ENCODE data around the gene INF2.
A peak's percentile ranks its signal among the peaks of the same experiment; 100 is the strongest.

The INF2 gene

DNA sequence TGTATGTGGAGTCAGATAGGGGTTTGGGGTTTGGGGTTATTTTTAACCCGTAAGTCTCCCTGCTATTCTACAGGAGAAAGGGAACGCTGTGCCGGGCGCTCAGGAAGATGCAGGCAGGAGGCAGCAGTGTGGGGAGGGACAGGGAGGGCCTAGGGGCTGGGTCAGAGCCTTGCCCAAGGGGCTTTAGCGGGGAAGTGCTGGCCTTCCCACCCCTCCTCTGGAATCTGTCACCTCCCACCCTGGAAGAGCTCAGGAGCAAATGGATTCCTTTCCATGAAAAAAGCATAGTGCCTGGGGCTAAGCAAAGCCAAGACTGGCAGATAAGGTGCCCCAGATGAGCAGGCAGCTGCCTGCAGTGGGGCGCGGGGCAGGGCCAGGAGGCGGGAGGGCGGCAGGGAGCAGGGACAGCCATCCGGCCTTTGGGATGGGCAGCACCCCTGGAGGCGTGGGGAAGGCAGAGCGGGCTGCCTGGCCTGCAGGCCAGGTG lies 7.3 kb upstream of the INF2 start:
- Mint-ChIP-seq H3K27ac (peak overlapping the region; percentile 89 to 97 (median 96)), H3K36me3 (ENCODE audit: low read depth) (no peaks in the 10 kb centered on the region), H3K4me3 (peak overlapping the region; percentile 40 to 73 (median 66)), H3K27me3 (ENCODE audit: low read depth) (no peaks in the 10 kb centered on the region), H3K4me1 (peaks cover 53% of the 10 kb centered on the region), H3K9me3 (no peaks in the 10 kb centered on the region)
- TF ChIP-seq CTCF (IDR thresholded peaks at IDR 0.05; ENCODE audit: unreplicated experiment in 3 of 3) = no peak

GRCh38 chr14:104683653-104684448 lies 5.6 kb upstream of the INF2 start:
- Mint-ChIP-seq H3K4me1 (peaks cover 57% of the 10 kb centered on the region), H3K4me3 (peak overlapping the region; percentile 19 to 42 (median 38)), H3K36me3 (ENCODE audit: low read depth) (no peaks in the 10 kb centered on the region), H3K9me3 (no peaks in the 10 kb centered on the region), H3K27ac (peak overlapping the region; percentile 88 to 96 (median 93)), H3K27me3 (ENCODE audit: low read depth) (no peaks in the 10 kb centered on the region)
- no peak for TF ChIP-seq CTCF (IDR thresholded peaks at IDR 0.05; ENCODE audit: unreplicated experiment in 3 of 3)

DNA sequence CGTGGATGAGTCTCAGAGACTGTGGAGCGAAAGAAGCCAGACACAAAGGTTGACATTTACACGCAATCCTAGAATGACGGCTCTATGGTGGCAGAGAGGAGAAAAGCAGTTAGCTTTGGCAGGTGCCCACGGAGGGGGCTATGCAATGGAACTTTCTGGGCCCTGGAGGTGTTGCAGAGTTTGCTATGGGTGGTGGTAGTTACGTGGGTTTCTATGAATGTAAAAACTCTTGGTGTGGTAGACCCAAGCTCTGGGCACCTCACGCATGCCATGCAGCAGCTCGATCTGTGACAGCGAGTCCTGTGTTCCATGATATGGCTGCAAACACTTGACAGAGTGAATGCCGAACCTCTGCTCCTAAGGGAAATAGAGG lies 5.0 kb upstream of the INF2 start:
- Mint-ChIP-seq H3K36me3 (ENCODE audit: low read depth) (no peaks in the 10 kb centered on the region), H3K9me3 (no peaks in the 10 kb centered on the region), H3K27ac (peak overlapping the region; percentile 88 to 93 (median 91)), H3K4me3 (peak overlapping the region in 2 of 3 experiments; percentile 16 to 42), H3K4me1 (peaks cover 57% of the 10 kb centered on the region), H3K27me3 (ENCODE audit: low read depth) (no peaks in the 10 kb centered on the region)
- TF ChIP-seq CTCF (IDR thresholded peaks at IDR 0.05; ENCODE audit: unreplicated experiment in 3 of 3) = no peak

DNA sequence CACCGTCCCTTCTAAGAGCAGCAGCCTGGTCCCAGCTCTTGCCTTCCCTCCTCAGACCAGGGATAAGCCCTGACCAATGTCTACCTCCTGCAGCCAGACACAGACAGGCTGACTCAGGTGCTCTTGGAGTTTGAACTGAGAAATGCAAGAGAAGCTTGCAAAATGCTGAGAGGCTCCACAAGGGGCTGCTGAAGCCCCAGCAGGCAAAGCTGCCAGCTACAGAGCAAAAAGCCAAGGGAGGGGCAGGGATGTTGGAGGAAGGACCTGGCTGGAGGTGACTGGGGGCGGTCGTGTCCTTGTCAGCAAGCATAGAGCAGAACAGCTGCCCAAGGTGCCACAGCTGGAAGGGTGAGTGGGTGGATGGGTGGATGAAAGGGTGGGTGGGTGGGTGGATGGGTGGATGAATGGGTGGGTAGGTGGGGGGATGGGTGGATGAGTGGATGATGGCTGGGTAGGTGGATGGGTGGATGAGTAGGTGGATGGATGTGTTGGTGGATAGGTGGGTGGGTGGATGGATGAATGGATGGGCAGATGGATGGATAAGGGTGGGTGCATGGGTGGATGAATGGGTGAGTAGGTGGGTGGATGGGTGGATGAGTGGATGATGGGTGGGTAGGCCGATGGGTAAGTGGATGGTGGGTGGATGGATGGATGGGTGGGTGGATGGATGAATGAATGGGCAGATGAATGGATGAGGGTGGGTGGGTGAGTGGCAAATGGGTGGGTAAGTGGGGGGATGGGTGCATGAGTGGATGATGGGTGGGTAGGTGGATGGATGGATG lies 4.0 kb upstream of the INF2 start:
- no peak for TF ChIP-seq CTCF (IDR thresholded peaks at IDR 0.05; ENCODE audit: unreplicated experiment in 3 of 3)
- Mint-ChIP-seq H3K4me3 (peak overlapping the region; percentile 42 to 71 (median 43)), H3K27me3 (ENCODE audit: low read depth) (no peaks in the 10 kb centered on the region), H3K4me1 (peaks cover 57% of the 10 kb centered on the region), H3K9me3 (no peaks in the 10 kb centered on the region), H3K36me3 (ENCODE audit: low read depth) (no peaks in the 10 kb centered on the region), H3K27ac (peak overlapping the region; percentile 88 to 93 (median 91))

- Mint-ChIP-seq H3K27ac (peak overlapping the region in 1 of 3 experiments; percentile 43), H3K9me3 (no peaks in the 10 kb centered on the region), H3K4me3 (peak overlapping the region in 1 of 3 experiments; percentile 30), H3K36me3 (ENCODE audit: low read depth) (no peaks in the 10 kb centered on the region), H3K27me3 (ENCODE audit: low read depth) (no peaks in the 10 kb centered on the region), H3K4me1 (peaks cover 50% of the 10 kb centered on the region)
- TF ChIP-seq CTCF (IDR thresholded peaks at IDR 0.05; ENCODE audit: unreplicated experiment in 3 of 3) = no peak
These were observed 3.3 kb upstream of the INF2 start for GRCh38 chr14:104685998-104686610.
